H9 (cell line): ENCODE results near the gene RFT1. TPM values are rescaled to one million over a fixed set of nuclear protein-coding genes. Genes with fewer than 3 reads are reported as not detected.
A peak's percentile ranks its signal among the peaks of the same experiment; 100 is the strongest.

ENCODE experiments used
- DNase-seq: peaks from one replicate; pipeline ENCODE4 v3.0.0-alpha.2; 2017
- H2AFZ ChIP-seq: one replicate; pipeline ENCODE4 v1.6.1; 2013; ENCODE audit warnings: mild to moderate bottlenecking, low read length, control low read depth, moderate library complexity
- H2AK5ac ChIP-seq: 2 replicates; pipeline ENCODE4 v1.6.1; 2013; ENCODE audit warnings: low read length, control low read depth, mixed read lengths; ENCODE audit not compliant: insufficient read length
- H2BK120ac ChIP-seq: one replicate; pipeline ENCODE4 v1.6.1; 2013; ENCODE audit warnings: low read depth, mild to moderate bottlenecking, low read length, control low read depth, inconsistent platforms; ENCODE audit not compliant: poor library complexity, severe bottlenecking
- H2BK12ac ChIP-seq: 2 replicates; pipeline ENCODE4 v1.6.1; 2013; ENCODE audit warnings: low read length, control low read depth, mixed read lengths, low read depth; ENCODE audit not compliant: insufficient read length
- H2BK15ac ChIP-seq: 2 replicates; pipeline ENCODE4 v1.6.1; 2013; ENCODE audit warnings: low read depth, low read length, control low read depth
- H2BK20ac ChIP-seq: one replicate; pipeline ENCODE4 v1.6.1; 2013; ENCODE audit warnings: low read depth, mild to moderate bottlenecking, low read length, control low read depth, inconsistent platforms; ENCODE audit not compliant: poor library complexity, severe bottlenecking
- H2BK5ac ChIP-seq: 2 replicates; pipeline ENCODE4 v1.6.1; 2013; ENCODE audit warnings: low read length, control low read depth, mixed read lengths; ENCODE audit not compliant: insufficient read length
- H3K14ac ChIP-seq: 2 replicates; pipeline ENCODE4 v1.6.1; 2013; ENCODE audit warnings: low read length, control low read depth; ENCODE audit not compliant: insufficient read depth
- H3K18ac ChIP-seq: 2 replicates; pipeline ENCODE4 v1.6.1; 2013; ENCODE audit warnings: low read depth, mild to moderate bottlenecking, mixed read lengths, low read length, control low read depth; ENCODE audit not compliant: insufficient read length
- H3K23ac ChIP-seq: 2 replicates; pipeline ENCODE4 v1.6.1; 2013; ENCODE audit warnings: low read length, control low read depth, mixed read lengths, low read depth; ENCODE audit not compliant: insufficient read length
- H3K23me2 ChIP-seq: 2 replicates; pipeline ENCODE4 v1.6.1; 2013; ENCODE audit warnings: low read depth, mild to moderate bottlenecking, mixed read lengths, low read length, control low read depth; ENCODE audit not compliant: insufficient read length, poor library complexity, severe bottlenecking
- H3K27ac ChIP-seq: 2 replicates; pipeline ENCODE4 v1.5.1; 2013; ENCODE audit warnings: low read length, control low read depth, mixed read lengths, low read depth; ENCODE audit not compliant: insufficient read length
- H3K27me3 ChIP-seq: 2 replicates; pipeline ENCODE4 v1.6.1; 2013; ENCODE audit warnings: low read length, control low read depth, inconsistent platforms; ENCODE audit not compliant: insufficient read depth
- H3K4ac ChIP-seq: 2 replicates; pipeline ENCODE4 v1.6.1; 2013; ENCODE audit warnings: low read depth, mild to moderate bottlenecking, control low read depth, inconsistent platforms, low read length, moderate library complexity
- H3K4me1 ChIP-seq: 2 replicates; pipeline ENCODE4 v1.6.1; 2013; ENCODE audit warnings: low read length, control low read depth, inconsistent platforms; ENCODE audit not compliant: insufficient read depth
- H3K4me2 ChIP-seq: 2 replicates; pipeline ENCODE4 v1.6.1; 2013; ENCODE audit warnings: low read length, control low read depth, mixed read lengths; ENCODE audit not compliant: insufficient read length, insufficient read depth
- H3K56ac ChIP-seq: 2 replicates; pipeline ENCODE4 v1.6.1; 2013; ENCODE audit warnings: low read depth, mild to moderate bottlenecking, mixed read lengths, low read length, control low read depth; ENCODE audit not compliant: insufficient read length
- H3K79me1 ChIP-seq: 2 replicates; pipeline ENCODE4 v1.6.1; 2013; ENCODE audit warnings: low read depth, mild to moderate bottlenecking, moderate library complexity, low read length, control low read depth, inconsistent platforms; ENCODE audit not compliant: insufficient read depth, poor library complexity, severe bottlenecking
- H3K79me2 ChIP-seq: 2 replicates; pipeline ENCODE4 v1.6.1; 2013; ENCODE audit warnings: low read length, control low read depth, inconsistent platforms; ENCODE audit not compliant: insufficient read depth
- H3K9ac ChIP-seq: 2 replicates; pipeline ENCODE4 v1.6.1; 2013; ENCODE audit warnings: low read length, control low read depth, mixed read lengths; ENCODE audit not compliant: insufficient read length; ENCODE audit errors: extremely low read depth
- H3K9me3 ChIP-seq: one replicate; pipeline ENCODE4 v1.6.1; 2013; ENCODE audit warnings: low read depth, low read length, inconsistent platforms; ENCODE audit not compliant: control insufficient read depth
- H3T11ph ChIP-seq: one replicate; pipeline ENCODE4 v1.6.1; 2013; ENCODE audit warnings: mild to moderate bottlenecking, low read length, control low read depth, inconsistent platforms
- H4K20me1 ChIP-seq: one replicate; pipeline ENCODE4 v1.6.1; 2013; ENCODE audit not compliant: control insufficient read depth, insufficient read length, insufficient read depth
- H4K5ac ChIP-seq: 2 replicates; pipeline ENCODE4 v1.6.1; 2013; ENCODE audit warnings: low read depth, mild to moderate bottlenecking, mixed read lengths, low read length, control low read depth; ENCODE audit not compliant: insufficient read length
- H4K8ac ChIP-seq: replicated peaks from 2 replicates; pipeline ENCODE4 v1.6.1; 2013; ENCODE audit warnings: low read length, control low read depth, mixed read lengths, low read depth; ENCODE audit not compliant: insufficient read length
- H4K91ac ChIP-seq: 2 replicates; pipeline ENCODE4 v1.6.1; 2013; ENCODE audit warnings: low read depth, mild to moderate bottlenecking, moderate library complexity, mixed read lengths, low read length, control low read depth; ENCODE audit not compliant: insufficient read length
- H3K27ac Mint-ChIP-seq, 3 experiments: 2 replicates in 2 of 3; 3 replicates in 1 of 3; pipeline ENCODE4 v1.8.0; 2020 to 2021; ENCODE audit warnings: mixed read lengths in 3 of 3, mild to moderate bottlenecking in 1 of 3, moderate library complexity in 1 of 3
- H3K27me3 Mint-ChIP-seq: 2 replicates; pipeline ENCODE4 v1.8.0; 2021; ENCODE audit warnings: low read depth, mild to moderate bottlenecking, moderate library complexity, mixed read lengths
- H3K36me3 Mint-ChIP-seq, 3 experiments: 2 replicates in 2 of 3; 3 replicates in 1 of 3; pipeline ENCODE4 v1.8.0; 2020 to 2021; ENCODE audit warnings: low read depth in 3 of 3, mixed read lengths in 3 of 3; ENCODE audit not compliant: insufficient read depth in 1 of 3
- H3K4me1 Mint-ChIP-seq, 2 experiments: 2 replicates each; pipeline ENCODE4 v1.8.0; 2020; ENCODE audit warnings: mixed read lengths in 2 of 2
- H3K4me3 Mint-ChIP-seq, 2 experiments: 2 replicates in 1 of 2; 3 replicates in 1 of 2; pipeline ENCODE4 v1.8.0; 2020 to 2021; ENCODE audit warnings: mild to moderate bottlenecking in 2 of 2, mixed read lengths in 2 of 2, moderate library complexity in 1 of 2
- H3K9me3 Mint-ChIP-seq, 2 experiments: 2 replicates in 1 of 2; 3 replicates in 1 of 2; pipeline ENCODE4 v1.8.0; 2020; ENCODE audit warnings: mild to moderate bottlenecking in 2 of 2, mixed read lengths in 2 of 2, moderate library complexity in 1 of 2
- CTCF ChIP-seq: fragments of 200-600 bp; sonication (generic); conservative IDR thresholded peaks from 3 replicates; pipeline ENCODE4 v1.8.0; 2021; ENCODE audit warnings: antibody characterized with exemption, mild to moderate bottlenecking
- WGBS: extraction: QIAGEN DNeasy Blood & Tissue Kit; methylation state at CpG from one replicate; pipeline ENCODE4 v1.1.7; 2013; ENCODE audit warnings: missing lambda C conversion rate, low lambda C conversion rate, mixed read lengths; ENCODE audit not compliant: insufficient read length; ENCODE audit errors: extremely low coverage; 5-methylcytosine and 5-hydroxymethylcytosine counted together
- total RNA-seq: library from RNA; stranded (reverse); gene quantifications from 2 replicates; pipeline ENCODE4 v1.2.1, GENCODE V29; 2021

The RFT1 gene
- total RNA-seq, 1 experiment from 2014 or later = 24.1 TPM

DNA sequence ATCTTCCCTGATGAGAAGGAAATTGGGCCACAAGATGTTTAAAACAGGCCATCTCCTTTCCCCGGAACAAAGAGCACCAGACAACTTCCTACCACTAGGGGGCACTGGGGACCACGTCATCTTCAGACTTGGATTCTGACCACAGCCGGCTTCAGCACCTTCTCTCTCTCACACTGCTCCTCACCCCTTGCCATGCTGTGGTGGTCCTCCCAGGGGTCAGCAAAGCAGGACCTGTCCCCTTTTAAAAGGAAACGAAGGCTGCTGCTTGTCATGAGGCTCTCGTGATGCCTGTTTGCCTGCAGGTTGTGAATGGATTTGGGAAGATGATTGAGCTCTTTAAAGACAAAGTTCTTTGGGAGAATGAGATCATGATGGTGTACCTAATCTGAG is 16.2 kb downstream of the RFT1 start:
- H2BK20ac ChIP-seq = no peak overlapping the region
- Mint-ChIP-seq H3K36me3 (peaks cover 8 to 24% (median 20%) of the 10 kb centered on the region in 3 experiments; a peak in 6 of 7 replicates), H3K9me3 (no peaks in the 10 kb centered on the region), H3K4me1 (no peaks in the 10 kb centered on the region; a peak in 1 of 4 replicates), H3K27me3 (no peaks in the 10 kb centered on the region), H3K4me3 (no peak overlapping the region), H3K27ac (no peak overlapping the region)
- H3K14ac ChIP-seq = no peak overlapping the region
- H3T11ph ChIP-seq = no peak overlapping the region
- no peak overlapping the region for H2BK5ac ChIP-seq
- H2AK5ac ChIP-seq = no peak overlapping the region
- no peak overlapping the region for H3K23ac ChIP-seq
- no peak overlapping the region for H3K4me2 ChIP-seq
- no peak overlapping the region for H4K91ac ChIP-seq
- no peaks in the 10 kb centered on the region for H3K23me2 ChIP-seq
- no peaks in the 10 kb centered on the region for H3K79me1 ChIP-seq
- no peak overlapping the region for H3K18ac ChIP-seq
- H2BK15ac ChIP-seq = no peak overlapping the region
- H4K20me1 ChIP-seq = no peaks in the 10 kb centered on the region
- no CpG with 5 or more reads among the region's 5 CpGs for WGBS
- H3K56ac ChIP-seq = no peak overlapping the region
- no peak overlapping the region for H4K5ac ChIP-seq
- no peak overlapping the region for H3K4ac ChIP-seq
- peak; percentile 96 for TF ChIP-seq CTCF
- no peaks in the 10 kb centered on the region for H3K9me3 ChIP-seq
- no peaks in the 10 kb centered on the region for H3K79me2 ChIP-seq
- H3K4me1 ChIP-seq = no peaks in the 10 kb centered on the region
- H2AFZ ChIP-seq = no peak overlapping the region
- no peak overlapping the region for H3K9ac ChIP-seq
- DNase-seq = peak; percentile 81
- H4K8ac ChIP-seq = no peak overlapping the region
- no peak overlapping the region for H2BK120ac ChIP-seq
- no peak overlapping the region for H3K27ac ChIP-seq
- no peak overlapping the region for H2BK12ac ChIP-seq
- H3K27me3 ChIP-seq = no peaks in the 10 kb centered on the region
